Activated CD4-positive, alpha-beta memory T cell treated with anti-CD3 and anti-CD28 coated beads, Interleukin-2, amount 10 ng/mL, durations not matched to agents 7 days and 5 days (primary cell): ENCODE measurements around the gene SLC6A2. TPM values are rescaled to one million over a fixed set of nuclear protein-coding genes. Genes with fewer than 3 reads are reported as not detected.

Experiments used
- CTCF ChIA-PET: fragments of 350-600 bp; sonication (Branson Sonifier 250); formaldehyde crosslinking; loops from one replicate; lab custom pipeline; 2021; ENCODE audit warnings: antibody characterized with exemption, inconsistent platforms; lab: Charles Lee
- POLR2A ChIA-PET: fragments of 350-600 bp; sonication (Branson Sonifier 250); formaldehyde crosslinking; loops from one replicate; lab custom pipeline; 2021; ENCODE audit warnings: antibody characterized with exemption; lab: Charles Lee
- DNase-seq: peaks from one replicate; pipeline ENCODE4 v3.0.0-alpha.2; 2020
- H3K27ac Mint-ChIP-seq: one replicate; pipeline ENCODE4 v1.8.0; 2021; ENCODE audit warnings: mild to moderate bottlenecking, mixed read lengths
- H3K27me3 Mint-ChIP-seq: one replicate; pipeline ENCODE4 v1.8.0; 2021; ENCODE audit warnings: mixed read lengths
- H3K36me3 Mint-ChIP-seq: one replicate; pipeline ENCODE4 v1.8.0; 2021; ENCODE audit warnings: low read depth, mixed read lengths
- H3K4me1 Mint-ChIP-seq: one replicate; pipeline ENCODE4 v1.8.0; 2021; ENCODE audit warnings: mixed read lengths
- H3K4me3 Mint-ChIP-seq: one replicate; pipeline ENCODE4 v1.8.0; 2021; ENCODE audit warnings: mild to moderate bottlenecking, mixed read lengths
- H3K9me3 Mint-ChIP-seq: one replicate; pipeline ENCODE4 v1.8.0; 2021; ENCODE audit warnings: mixed read lengths
- total RNA-seq, 2 experiments: library from RNA; stranded (reverse); gene quantifications; one replicate each; pipeline ENCODE4 v1.2.3, GENCODE V29; 2021

SLC6A2 gene
- total RNA-seq, 2 experiments from 2014 or later = not detected

DNA sequence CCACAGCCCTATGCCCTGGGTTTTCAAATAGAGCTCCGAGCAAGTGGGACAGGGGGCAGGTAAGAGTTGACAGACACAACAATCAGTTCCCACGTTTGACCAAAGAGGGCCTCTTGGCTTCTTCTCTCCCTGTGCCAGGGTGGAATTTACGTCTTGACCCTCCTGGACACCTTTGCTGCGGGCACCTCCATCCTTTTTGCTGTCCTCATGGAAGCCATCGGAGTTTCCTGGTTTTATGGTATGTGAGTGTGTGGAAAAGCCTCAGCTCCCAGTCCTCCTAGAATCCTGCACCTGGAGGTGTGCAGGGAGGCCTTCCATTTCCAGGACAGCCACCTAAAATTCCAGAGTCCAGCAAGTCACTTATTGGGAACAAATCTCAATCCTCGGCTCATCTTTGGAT is 42.5 kb downstream of the SLC6A2 start:
- H3K9me3 Mint-ChIP-seq = no peaks in the 10 kb centered on the region
- H3K4me3 Mint-ChIP-seq = no peak overlapping the region
- no peak overlapping the region for H3K27ac Mint-ChIP-seq
- no peaks in the 10 kb centered on the region for H3K36me3 Mint-ChIP-seq
- H3K4me1 Mint-ChIP-seq = peaks cover 7% of the 10 kb centered on the region
- ChIA-PET POLR2A (no interaction called here), CTCF (interaction anchor here (2.0 kb wide), 1 partner anchor 233 kb away, joined by 12 read pairs; no protein-coding TSS in a partner anchor)
- DNase-seq = no peak
- H3K27me3 Mint-ChIP-seq = no peaks in the 10 kb centered on the region

GRCh38 chr16:55698946-55699345 is 43.2 kb downstream of the SLC6A2 start:
- Mint-ChIP-seq H3K36me3 (no peaks in the 10 kb centered on the region), H3K4me3 (no peak overlapping the region), H3K27me3 (no peaks in the 10 kb centered on the region), H3K27ac (no peak overlapping the region), H3K4me1 (peaks cover 7% of the 10 kb centered on the region), H3K9me3 (no peaks in the 10 kb centered on the region)
- ChIA-PET CTCF (interaction anchor here (2.0 kb wide), 1 partner anchor 234 kb away, joined by 12 read pairs; no protein-coding TSS in a partner anchor), POLR2A (no interaction called here)
- no peak for DNase-seq

- Mint-ChIP-seq H3K4me3 (no peak overlapping the region), H3K9me3 (no peaks in the 10 kb centered on the region), H3K27me3 (no peaks in the 10 kb centered on the region), H3K4me1 (peaks cover 7% of the 10 kb centered on the region), H3K27ac (no peak overlapping the region), H3K36me3 (no peaks in the 10 kb centered on the region)
- ChIA-PET CTCF (interaction anchor here (8.7 kb wide), 1 partner anchor 234 kb away, joined by 113 read pairs; no protein-coding TSS in a partner anchor), POLR2A (no interaction called here)
- no peak for DNase-seq
These were observed 43.8 kb downstream of the SLC6A2 start for GRCh38 chr16:55699616-55700015.

- H3K4me1 Mint-ChIP-seq = peaks cover 7% of the 10 kb centered on the region
- no peaks in the 10 kb centered on the region for H3K27me3 Mint-ChIP-seq
- H3K36me3 Mint-ChIP-seq = no peaks in the 10 kb centered on the region
- H3K4me3 Mint-ChIP-seq = no peak overlapping the region
- ChIA-PET POLR2A (no interaction called here), CTCF (interaction anchor here (8.7 kb wide), 1 partner anchor 235 kb away, joined by 113 read pairs; no protein-coding TSS in a partner anchor)
- no peak overlapping the region for H3K27ac Mint-ChIP-seq
- DNase-seq = no peak
- no peaks in the 10 kb centered on the region for H3K9me3 Mint-ChIP-seq
These were observed 44.3 kb downstream of the SLC6A2 start for GRCh38 chr16:55700067-55700466.

- H3K27me3 Mint-ChIP-seq = peaks cover 2% of the 10 kb centered on the region
- H3K4me3 Mint-ChIP-seq = no peak overlapping the region
- no peaks in the 10 kb centered on the region for H3K36me3 Mint-ChIP-seq
- POLR2A ChIA-PET = no interaction called here
- peaks cover 7% of the 10 kb centered on the region for H3K4me1 Mint-ChIP-seq
- CTCF ChIA-PET = interaction anchor here (0.7 to 8.7 kb wide), 6 partner anchors 140 to 238 kb away, joined by 3 to 113 read pairs (median 4); no protein-coding TSS in a partner anchor
- H3K9me3 Mint-ChIP-seq = no peaks in the 10 kb centered on the region
- no peak overlapping the region for H3K27ac Mint-ChIP-seq
- DNase-seq = no peak
These were observed 45.2 kb downstream of the SLC6A2 start for GRCh38 chr16:55700961-55701360.

DNA sequence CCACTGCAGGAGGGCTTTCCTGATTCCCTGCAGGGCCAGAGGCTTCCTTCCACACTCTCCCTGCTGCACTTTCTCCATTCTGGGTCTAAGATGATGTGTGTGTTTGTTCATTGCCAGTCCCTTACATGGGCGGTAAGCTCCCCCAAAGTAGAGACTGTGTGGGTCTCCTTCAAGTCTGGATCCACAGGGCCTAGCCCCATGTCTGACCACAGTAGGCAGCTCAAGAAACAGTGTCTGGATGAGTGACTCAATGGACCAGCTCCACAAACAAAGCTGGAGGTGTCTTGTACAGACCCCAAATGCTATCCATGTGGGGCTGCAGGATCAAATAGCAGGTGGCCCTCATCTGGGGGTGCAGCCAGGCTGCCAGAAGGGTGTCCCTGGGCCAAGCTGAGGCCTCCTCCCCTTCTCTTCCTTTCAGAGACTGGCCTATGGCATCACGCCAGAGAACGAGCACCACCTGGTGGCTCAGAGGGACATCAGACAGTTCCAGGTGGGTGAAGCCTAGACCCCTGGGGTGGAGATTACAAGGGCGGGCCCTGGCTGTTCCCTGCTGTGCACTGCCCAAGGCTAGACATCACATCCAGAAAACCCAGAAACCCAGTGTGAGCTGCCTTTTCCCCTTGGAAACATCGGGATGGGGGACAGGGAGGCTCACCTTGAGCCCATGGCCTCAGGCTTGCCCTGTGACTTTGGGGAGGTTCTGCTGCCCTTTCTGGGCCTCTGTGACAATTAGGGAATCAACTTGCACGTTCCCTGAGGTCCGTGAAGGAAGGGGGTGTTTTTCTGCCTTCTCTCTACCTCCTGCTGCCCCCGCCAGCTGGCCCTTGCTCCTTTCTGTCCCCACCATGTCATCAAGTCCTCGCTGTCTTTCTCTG is 45.9 kb downstream of the SLC6A2 start:
- Mint-ChIP-seq H3K36me3 (no peaks in the 10 kb centered on the region), H3K4me3 (no peak overlapping the region), H3K9me3 (no peaks in the 10 kb centered on the region), H3K27me3 (peaks cover 8% of the 10 kb centered on the region), H3K4me1 (peaks cover 7% of the 10 kb centered on the region), H3K27ac (no peak overlapping the region)
- CTCF ChIA-PET = interaction anchor here (0.6 to 8.7 kb wide), 10 partner anchors 11 to 243 kb away, joined by 3 to 113 read pairs (median 3); no protein-coding TSS in a partner anchor
- peak; percentile 46 for DNase-seq
- POLR2A ChIA-PET = no interaction called here

- H3K36me3 Mint-ChIP-seq = no peaks in the 10 kb centered on the region
- peaks cover 7% of the 10 kb centered on the region for H3K4me1 Mint-ChIP-seq
- peak; percentile 22 for DNase-seq
- no peaks in the 10 kb centered on the region for H3K9me3 Mint-ChIP-seq
- H3K27ac Mint-ChIP-seq = no peak overlapping the region
- CTCF ChIA-PET = interaction anchor here (0.9 to 8.7 kb wide), 6 partner anchors 10 to 244 kb away, joined by 3 to 113 read pairs (median 4); no protein-coding TSS in a partner anchor
- H3K4me3 Mint-ChIP-seq = no peak overlapping the region
- H3K27me3 Mint-ChIP-seq = peaks cover 12% of the 10 kb centered on the region
- POLR2A ChIA-PET = no interaction called here
These were observed 47.5 kb downstream of the SLC6A2 start for GRCh38 chr16:55703003-55704001.

DNA sequence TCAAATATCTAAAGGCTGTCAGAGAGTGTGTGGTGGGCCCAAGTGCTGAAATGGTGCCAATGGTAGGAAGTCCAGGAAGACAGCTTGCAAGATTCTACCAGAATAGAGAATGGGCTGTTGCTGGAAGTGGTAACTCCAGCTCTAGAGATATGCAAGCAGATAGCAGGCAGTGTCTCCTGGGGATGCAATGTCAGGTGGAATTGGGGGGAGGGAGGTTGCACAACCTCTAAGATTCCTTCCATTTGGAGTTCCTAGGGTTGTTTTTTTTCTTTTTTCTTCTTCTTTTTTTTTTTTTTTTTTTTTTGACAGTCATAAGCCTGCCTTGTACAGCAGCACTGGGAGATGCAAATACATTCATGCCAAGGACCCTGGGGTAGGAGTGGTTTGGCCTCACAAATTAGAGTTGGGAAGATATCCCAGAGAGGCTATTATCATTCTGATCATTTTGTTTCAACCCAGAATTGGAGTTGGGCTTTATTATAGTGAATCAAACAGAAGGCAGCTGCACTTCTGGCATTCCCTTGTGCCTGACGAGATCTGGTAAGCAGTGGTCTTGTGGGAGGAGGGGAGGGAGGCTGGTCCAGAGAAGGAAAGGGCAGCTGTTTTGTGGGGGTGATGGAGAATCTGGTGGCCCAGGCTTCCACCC is 51.1 kb downstream of the SLC6A2 start:
- ChIA-PET POLR2A (no interaction called here), CTCF (interaction anchor here (0.8 to 8.7 kb wide), 2 partner anchors 242 to 555 kb away, joined by 3 to 113 read pairs; no protein-coding TSS in a partner anchor)
- peaks cover 7% of the 10 kb centered on the region for H3K4me1 Mint-ChIP-seq

GRCh38 chr16:55709801-55710200 is 54.0 kb downstream of the SLC6A2 start:
- Mint-ChIP-seq H3K36me3 (no peaks in the 10 kb centered on the region), H3K27ac (no peak overlapping the region), H3K4me3 (no peak overlapping the region), H3K27me3 (peaks cover 17% of the 10 kb centered on the region), H3K4me1 (no peaks in the 10 kb centered on the region), H3K9me3 (no peaks in the 10 kb centered on the region)
- no peak for DNase-seq
- ChIA-PET POLR2A (no interaction called here), CTCF (interaction anchor here (1.1 kb wide), 1 partner anchor 132 kb away, joined by 3 read pairs; no protein-coding TSS in a partner anchor)

More for the DNA sequence above, 51.1 kb downstream of the SLC6A2 start:
- H3K4me3 Mint-ChIP-seq = no peak overlapping the region
- no peaks in the 10 kb centered on the region for H3K9me3 Mint-ChIP-seq
- peaks cover 14% of the 10 kb centered on the region for H3K27me3 Mint-ChIP-seq
- DNase-seq = no peak
- H3K27ac Mint-ChIP-seq = no peak overlapping the region
- H3K36me3 Mint-ChIP-seq = no peaks in the 10 kb centered on the region

GRCh38 chr16:55710466-55710865 is 54.7 kb downstream of the SLC6A2 start:
- H3K27me3 Mint-ChIP-seq = peaks cover 17% of the 10 kb centered on the region
- no peak overlapping the region for H3K4me3 Mint-ChIP-seq
- H3K9me3 Mint-ChIP-seq = no peaks in the 10 kb centered on the region
- no peaks in the 10 kb centered on the region for H3K36me3 Mint-ChIP-seq
- ChIA-PET CTCF (interaction anchor here (1.1 kb wide), 1 partner anchor 131 kb away, joined by 3 read pairs; no protein-coding TSS in a partner anchor), POLR2A (no interaction called here)
- no peak overlapping the region for H3K27ac Mint-ChIP-seq
- no peak for DNase-seq
- H3K4me1 Mint-ChIP-seq = no peaks in the 10 kb centered on the region

GRCh38 chr16:55711959-55712876 is 56.4 kb downstream of the SLC6A2 start:
- POLR2A ChIA-PET = no interaction called here
- no peak overlapping the region for H3K27ac Mint-ChIP-seq
- H3K27me3 Mint-ChIP-seq = peaks cover 11% of the 10 kb centered on the region

More at GRCh38 chr16:55711959-55712876, 56.4 kb downstream of the SLC6A2 start:
- Mint-ChIP-seq H3K36me3 (no peaks in the 10 kb centered on the region), H3K9me3 (no peaks in the 10 kb centered on the region), H3K4me3 (no peak overlapping the region), H3K4me1 (no peaks in the 10 kb centered on the region)
- CTCF ChIA-PET = interaction anchor here (1.5 to 2.6 kb wide), 3 partner anchors 10 to 248 kb away, joined by 4 to 22 read pairs (median 5); no protein-coding TSS in a partner anchor
- DNase-seq = peak; percentile 61
